ENCODE data around the gene C19orf67. TPM values are rescaled to one million over a fixed set of nuclear protein-coding genes. Genes with fewer than 3 reads are reported as not detected.

The C19orf67 gene
- total RNA-seq, 1 donor from 2014 or later, result not detected

GRCh38 chr19:14107581-14108461 lies 22.2 kb upstream of the C19orf67 start:
- no peaks in the 10 kb centered on the region for H3K27me3 Mint-ChIP-seq
- no peak for DNase-seq (ENCODE audit: extremely low spot score, unreplicated experiment)

DNA sequence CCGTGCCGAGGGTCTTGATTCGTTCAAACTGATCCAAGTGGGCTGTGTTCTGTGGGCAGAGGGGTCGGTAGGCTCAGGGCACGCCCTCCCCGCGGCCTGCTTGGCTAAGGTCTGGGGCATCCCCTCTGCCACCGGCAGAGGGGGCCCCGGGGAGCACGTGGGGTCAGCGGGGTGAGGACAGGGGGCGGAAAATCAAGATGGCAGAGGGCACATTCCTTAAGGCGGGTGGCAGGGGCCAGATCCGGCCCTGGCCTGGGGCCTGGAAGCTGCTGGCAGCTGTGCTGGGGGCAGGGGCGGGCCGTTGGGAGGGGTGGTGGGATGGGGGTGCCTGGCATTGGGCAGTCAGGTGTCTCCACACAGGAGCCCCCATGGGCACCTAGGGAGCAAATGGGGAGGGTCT lies 21.3 kb upstream of the C19orf67 start:
- Mint-ChIP-seq H3K27me3 (no peaks in the 10 kb centered on the region), H3K4me1 (ENCODE audit: unreplicated experiment) (no peaks in the 10 kb centered on the region), H3K9me3 (no peaks in the 10 kb centered on the region), H3K36me3 (no peaks in the 10 kb centered on the region), H3K4me3 (no peak overlapping the region), H3K27ac (no peak overlapping the region)
- TF ChIP-seq CTCF (conservative IDR thresholded peaks at IDR 0.05), result no peak
- DNase-seq (ENCODE audit: extremely low spot score, unreplicated experiment), result no peak

More at GRCh38 chr19:14107581-14108461, 22.2 kb upstream of the C19orf67 start:
- no peak for TF ChIP-seq CTCF (conservative IDR thresholded peaks at IDR 0.05)
- H3K9me3 Mint-ChIP-seq, result no peaks in the 10 kb centered on the region
- no peak overlapping the region for H3K27ac Mint-ChIP-seq
- no peaks in the 10 kb centered on the region for H3K36me3 Mint-ChIP-seq
- peaks cover 2% of the 10 kb centered on the region for H3K4me1 Mint-ChIP-seq (ENCODE audit: unreplicated experiment)
- no peak overlapping the region for H3K4me3 Mint-ChIP-seq

GRCh38 chr19:14105680-14106079 lies 20.1 kb upstream of the C19orf67 start:
- peaks cover 2% of the 10 kb centered on the region for H3K36me3 Mint-ChIP-seq
- H3K27me3 Mint-ChIP-seq, result no peaks in the 10 kb centered on the region

DNA sequence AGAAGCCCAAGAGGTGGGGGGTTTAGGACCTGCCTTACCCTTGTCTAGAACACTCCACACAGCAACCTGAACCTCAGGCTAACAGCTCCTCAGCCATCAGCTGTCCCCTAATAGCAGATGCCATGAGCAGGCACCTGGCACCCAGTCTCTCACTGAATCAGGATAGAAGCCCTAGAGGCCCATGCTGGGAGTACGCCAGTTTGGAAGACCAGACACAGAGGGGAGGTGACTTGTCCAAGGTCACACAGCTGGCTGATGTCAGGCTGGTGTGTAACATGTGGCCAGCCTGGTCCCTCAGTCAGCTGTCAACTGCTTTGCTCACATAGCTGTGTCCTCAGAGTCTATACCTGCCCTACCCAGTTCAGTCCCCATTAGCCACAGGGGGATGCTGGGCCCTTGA lies 17.7 kb upstream of the C19orf67 start:
- no peak for DNase-seq (ENCODE audit: extremely low spot score, unreplicated experiment)
- no peaks in the 10 kb centered on the region for H3K4me1 Mint-ChIP-seq (ENCODE audit: unreplicated experiment)
- H3K9me3 Mint-ChIP-seq, result no peaks in the 10 kb centered on the region
- no peaks in the 10 kb centered on the region for H3K27me3 Mint-ChIP-seq
- TF ChIP-seq CTCF (conservative IDR thresholded peaks at IDR 0.05), result no peak
- no peak overlapping the region for H3K4me3 Mint-ChIP-seq
- H3K36me3 Mint-ChIP-seq, result peaks cover 3% of the 10 kb centered on the region
- H3K27ac Mint-ChIP-seq, result no peak overlapping the region

More at GRCh38 chr19:14105680-14106079, 20.1 kb upstream of the C19orf67 start:
- Mint-ChIP-seq H3K9me3 (no peaks in the 10 kb centered on the region), H3K4me1 (ENCODE audit: unreplicated experiment) (no peaks in the 10 kb centered on the region), H3K4me3 (no peak overlapping the region), H3K27ac (no peak overlapping the region)
- no peak for TF ChIP-seq CTCF (conservative IDR thresholded peaks at IDR 0.05)
- no peak for DNase-seq (ENCODE audit: extremely low spot score, unreplicated experiment)

DNA sequence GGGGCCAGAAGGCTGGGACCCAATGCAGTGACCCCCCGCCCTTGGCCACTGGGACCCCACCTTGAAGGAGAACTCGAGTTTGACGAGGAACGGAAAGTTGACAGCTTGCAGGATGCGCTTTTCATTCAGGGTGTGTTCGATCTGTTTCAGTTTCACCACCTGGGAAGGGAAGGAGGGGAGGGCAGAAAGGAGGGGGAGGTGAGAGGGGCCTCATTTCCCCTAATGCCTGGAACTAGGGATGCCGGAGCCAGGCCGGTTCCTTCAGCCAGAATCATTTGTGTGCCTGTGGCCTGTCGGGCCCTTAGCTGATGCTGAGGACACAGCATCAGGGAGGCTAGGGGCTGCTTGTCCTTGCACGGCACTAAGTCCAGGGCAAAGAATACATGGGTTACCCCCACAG lies 17.2 kb upstream of the C19orf67 start:
- Mint-ChIP-seq H3K4me1 (ENCODE audit: unreplicated experiment) (no peaks in the 10 kb centered on the region), H3K27ac (no peak overlapping the region), H3K27me3 (no peaks in the 10 kb centered on the region), H3K9me3 (no peaks in the 10 kb centered on the region), H3K4me3 (no peak overlapping the region), H3K36me3 (peaks cover 3% of the 10 kb centered on the region)
- no peak for TF ChIP-seq CTCF (conservative IDR thresholded peaks at IDR 0.05)
- no peak for DNase-seq (ENCODE audit: extremely low spot score, unreplicated experiment)
